Heart left ventricle (tissue), 13 donors: ENCODE results near the gene TRIM74.
"Not testable (repeated sequence)": the region's sequence is repeated elsewhere in the genome, so short reads cannot be mapped to it uniquely, and the experiment has no call there.

ENCODE experiments used
- CTCF ChIP-seq, 12 donors: fragments of 200-600 bp; sonication (generic) in 4 of 12; IDR thresholded peaks; one replicate each; pipeline versions ENCODE4 v1.5.0 to v1.8.0; 2018 to 2022; ENCODE audit warnings: antibody characterized with exemption in 12 of 12, mild to moderate bottlenecking in 5 of 12
- POLR2A ChIP-seq, 2 donors: fragments of 450-650 bp; IDR thresholded peaks; one replicate each; pipeline ENCODE4 v1.6.1; 2017; ENCODE audit warnings: antibody characterized with exemption in 2 of 2, mild to moderate bottlenecking in 2 of 2, moderate library complexity in 2 of 2
- donor health status: ischemic (EF 13 %, LVEDD 7.1; RV severe dilation, severe dysfunction).
- donor health status: DM: no; HTN: yes; CAD: no.
- donor health status: DM: no; HTN: no; CAD: no.
- donor health status: ischemic (EF 25% LVEDD 6.9; RV normal size, moderate dysfunction).
- donor health status: ischemic (EF 25% LVEDD 5.7; RV mildly dilated, moderate dysfunction).
- donor health status: ischemic (EF 35%, LVEDD 5.7; RV mildly dilated, moderate dysfunction).
- donor health status: nonischemic (EF 11% LVEDD 7.7; RV severe dilation, severe dysfunction).
- donor health status: DM: yes; HTN: yes; CAD: no.
- donor health status: PGD.
- donor health status: ischemic (EF 29% LVEDD 5.4; RV normal size, mild dysfunction).
- donor health status: nonischemic (EF 23%, LVEDD 6.1; RV moderate dilation, normal function).

GRCh38 chr7:72971505-72971904 is 2.2 kb upstream of the TRIM74 start:
- not testable (repeated sequence) for TF ChIP-seq CTCF, POLR2A (IDR thresholded peaks at IDR 0.05)
